H1 (cell line): ENCODE results near the gene ADGRF5. TPM values are rescaled to one million over a fixed set of nuclear protein-coding genes. Genes with fewer than 3 reads are reported as not detected.

Experiments used
- CTCF ChIA-PET: fragments of 300-600 bp; sonication (Branson Sonifier 250); formaldehyde crosslinking; loops from one replicate; lab custom pipeline; 2021; ENCODE audit not compliant: partially characterized antibody; lab: Charles Lee
- POLR2A ChIA-PET: fragments of 300-600 bp; sonication (Branson Sonifier 250); formaldehyde crosslinking; loops from one replicate; lab custom pipeline; 2021; ENCODE audit warnings: inconsistent platforms; ENCODE audit not compliant: partially characterized antibody; lab: Charles Lee
- DNase-seq, 2 experiments: peaks; one replicate each; pipeline versions ENCODE4 v3.0.0 to v3.0.0-alpha.2; 2010 to 2022; ENCODE audit warnings: low spot score in 2 of 2, low read depth in 1 of 2, mixed read lengths in 1 of 2
- FAIRE-seq: peaks from 2 replicates; lab custom pipeline; 2011; peaks lifted over from hg19 to GRCh38; lab: Jason Lieb, UNC
- H2AFZ ChIP-seq: 2 replicates; pipeline ENCODE4 v1.8.1; 2012; ENCODE audit warnings: low read length, inconsistent platforms
- H2AK5ac ChIP-seq: 2 replicates; pipeline ENCODE4 v1.6.1; 2013; ENCODE audit warnings: low read depth, low read length
- H2BK120ac ChIP-seq: replicated peaks from 2 replicates; pipeline ENCODE3; 2013; ENCODE audit warnings: low read depth, low read length, inconsistent platforms
- H2BK12ac ChIP-seq: 2 replicates; pipeline ENCODE4 v1.6.1; 2013; ENCODE audit warnings: low read depth, low read length
- H2BK15ac ChIP-seq: 2 replicates; pipeline ENCODE4 v1.6.1; 2013; ENCODE audit warnings: low read length
- H2BK20ac ChIP-seq: 2 replicates; pipeline ENCODE4 v1.6.1; 2013; ENCODE audit warnings: low read length
- H2BK5ac ChIP-seq: 2 replicates; pipeline ENCODE4 v1.6.1; 2013; ENCODE audit warnings: low read depth, low read length
- H3K14ac ChIP-seq: 2 replicates; pipeline ENCODE4 v1.6.1; 2013; ENCODE audit warnings: inconsistent platforms; ENCODE audit not compliant: insufficient read length
- H3K18ac ChIP-seq: 2 replicates; pipeline ENCODE4 v1.6.1; 2013; ENCODE audit warnings: low read length; ENCODE audit errors: extremely low read depth
- H3K23ac ChIP-seq: 2 replicates; pipeline ENCODE4 v1.6.1; 2013; ENCODE audit warnings: inconsistent platforms; ENCODE audit not compliant: insufficient read length
- H3K23me2 ChIP-seq: 2 replicates; pipeline ENCODE4 v1.6.1; 2013; ENCODE audit warnings: low read depth, low read length
- H3K27ac ChIP-seq: 2 replicates; pipeline ENCODE4 v1.6.1; 2011; ENCODE audit warnings: low read depth, low read length, inconsistent platforms
- H3K27me3 ChIP-seq, 4 experiments: replicated peaks in 1 of 4; 1 replicate in 1 of 4; 2 replicates in 3 of 4; pipeline versions ENCODE4 v1.6.1 to v1.8.1; 2011 to 2013; ENCODE audit warnings: low read length in 3 of 4, mild to moderate bottlenecking in 3 of 4, inconsistent platforms in 2 of 4, mixed read lengths in 2 of 4, moderate library complexity in 1 of 4; ENCODE audit not compliant: control insufficient read depth in 3 of 4, insufficient read depth in 3 of 4; ENCODE audit errors: extremely low read depth in 1 of 4
- H3K36me3 ChIP-seq, 4 experiments: 2 replicates each; pipeline versions ENCODE4 v1.6.1 to v1.8.1; 2011 to 2013; ENCODE audit warnings: mild to moderate bottlenecking in 4 of 4, low read length in 3 of 4, moderate library complexity in 2 of 4, control low read depth in 1 of 4, inconsistent platforms in 1 of 4; ENCODE audit not compliant: insufficient read depth in 4 of 4, control insufficient read depth in 2 of 4
- H3K4ac ChIP-seq: replicated peaks from 2 replicates; pipeline ENCODE3; 2013; ENCODE audit warnings: low read length, low read depth, mixed read lengths, inconsistent platforms; ENCODE audit not compliant: insufficient read length
- H3K4me1 ChIP-seq, 4 experiments: replicated peaks in 1 of 4; 1 replicate in 1 of 4; 2 replicates in 3 of 4; pipeline versions ENCODE4 v1.6.1 to v1.8.1; 2011 to 2013; ENCODE audit warnings: low read length in 3 of 4, inconsistent platforms in 2 of 4, mixed read lengths in 1 of 4; ENCODE audit not compliant: insufficient read depth in 4 of 4, control insufficient read depth in 3 of 4
- H3K4me2 ChIP-seq, 2 experiments: 2 replicates each; pipeline versions ENCODE4 v1.6.1 to v1.8.1; 2011 to 2013; ENCODE audit warnings: low read depth in 2 of 2, low read length in 2 of 2, control low read depth in 1 of 2, inconsistent platforms in 1 of 2, mild to moderate bottlenecking in 1 of 2; ENCODE audit not compliant: insufficient read depth in 1 of 2
- H3K4me3 ChIP-seq, 4 experiments: fragments of 200-600, 300-600 bp in 1 of 4; sonication (generic), shearing (Covaris generic), sonication (Bioruptor Twin) in 1 of 4; 2 replicates each; pipeline versions ENCODE4 v1.5.1 to v1.8.1; 2011 to 2016; ENCODE audit warnings: low read length in 4 of 4, low read depth in 3 of 4, control low read depth in 2 of 4, inconsistent platforms in 2 of 4, mild to moderate bottlenecking in 2 of 4, mixed read lengths in 1 of 4, moderate library complexity in 1 of 4; ENCODE audit not compliant: insufficient read depth in 2 of 4; ENCODE audit errors: extremely low read depth in 1 of 4
- H3K56ac ChIP-seq: replicated peaks from 2 replicates; pipeline ENCODE3; 2013; ENCODE audit warnings: low read depth, mild to moderate bottlenecking, mixed read lengths, low read length, inconsistent platforms; ENCODE audit not compliant: insufficient read length
- H3K79me1 ChIP-seq: 2 replicates; pipeline ENCODE4 v1.6.1; 2013; ENCODE audit warnings: low read depth, low read length, control low read depth
- H3K79me2 ChIP-seq, 2 experiments: 2 replicates each; pipeline versions ENCODE4 v1.6.1 to v1.8.1; 2012 to 2013; ENCODE audit warnings: low read length in 2 of 2, mild to moderate bottlenecking in 2 of 2, inconsistent platforms in 1 of 2; ENCODE audit not compliant: insufficient read depth in 2 of 2, control insufficient read depth in 1 of 2
- H3K9ac ChIP-seq, 4 experiments: replicated peaks in 1 of 4; 1 replicate in 1 of 4; 2 replicates in 3 of 4; pipeline versions ENCODE4 v1.6.1 to v1.8.1; 2011 to 2013; ENCODE audit warnings: low read depth in 3 of 4, low read length in 3 of 4, control low read depth in 2 of 4, mild to moderate bottlenecking in 2 of 4, moderate library complexity in 2 of 4, inconsistent platforms in 1 of 4; ENCODE audit errors: extremely low read depth in 1 of 4
- H3K9me3 ChIP-seq, 2 experiments: 2 replicates each; pipeline versions ENCODE4 v1.6.1 to v1.8.1; 2012 to 2013; ENCODE audit warnings: mild to moderate bottlenecking in 2 of 2, moderate library complexity in 2 of 2, control low read depth in 1 of 2, inconsistent platforms in 1 of 2, low read depth in 1 of 2, low read length in 1 of 2, mixed read lengths in 1 of 2; ENCODE audit not compliant: insufficient read depth in 2 of 2
- H4K20me1 ChIP-seq, 2 experiments: replicated peaks in 1 of 2; 2 replicates each; pipeline versions ENCODE3 to v1.8.1; 2011 to 2013; ENCODE audit warnings: inconsistent platforms in 2 of 2, low read length in 2 of 2, mild to moderate bottlenecking in 1 of 2; ENCODE audit not compliant: insufficient read depth in 2 of 2, control insufficient read depth in 1 of 2
- H4K5ac ChIP-seq: 2 replicates; pipeline ENCODE4 v1.6.1; 2013; ENCODE audit warnings: low read length, low read depth, mixed read lengths, inconsistent platforms; ENCODE audit not compliant: insufficient read length
- H4K8ac ChIP-seq: 2 replicates; pipeline ENCODE4 v1.8.0; 2013; ENCODE audit warnings: mild to moderate bottlenecking, moderate library complexity, low read length, inconsistent platforms; ENCODE audit not compliant: insufficient read depth; ENCODE audit errors: extremely low read depth
- H4K91ac ChIP-seq: replicated peaks from 2 replicates; pipeline ENCODE3; 2013; ENCODE audit warnings: low read length, mixed read lengths, inconsistent platforms; ENCODE audit not compliant: insufficient read length
- ASH2L ChIP-seq: fragments of 200-600, 300-600 bp; sonication (generic); IDR thresholded peaks from one replicate; pipeline ENCODE4 v1.7.1; 2017; ENCODE audit warnings: low read length
- EP300 ChIP-seq, 2 experiments: IDR thresholded peaks; 1 replicate in 1 of 2; 2 replicates in 1 of 2; pipeline ENCODE4 v1.6.1; 2011 to 2012; ENCODE audit warnings: low read depth in 2 of 2, low read length in 2 of 2, mild to moderate bottlenecking in 2 of 2, borderline replicate concordance in 1 of 2, inconsistent platforms in 1 of 2, moderate library complexity in 1 of 2
- SP2 ChIP-seq: IDR thresholded peaks from 2 replicates; pipeline ENCODE4 v1.6.1; 2012; ENCODE audit warnings: mild to moderate bottlenecking, low read length, inconsistent platforms
- WGBS, 2 experiments: shearing (Covaris generic) in 1 of 2; methylation state at CpG; one replicate each; pipeline versions ENCODE4 v1.1.6 to v1.1.7; 2013 to 2015; ENCODE audit warnings: low lambda C conversion rate in 2 of 2, mixed read lengths in 2 of 2, inconsistent platforms in 1 of 2, low coverage in 1 of 2, missing lambda C conversion rate in 1 of 2; ENCODE audit not compliant: insufficient replicate concordance in 2 of 2, insufficient coverage in 1 of 2, insufficient read length in 1 of 2; ENCODE audit errors: extremely low coverage in 1 of 2, missing lambda C conversion rate in 1 of 2; 5-methylcytosine and 5-hydroxymethylcytosine counted together
- polyA plus RNA-seq, 7 experiments: library from polyadenylated mRNA; depleted of rRNA in 3 of 7; stranded (reverse) in 5 of 7; unstranded in 2 of 7; fragments of >200 nt in 5 of 7; fragments of 200-250 nt in 2 of 7; gene quantifications; 1 replicate in 5 of 7; 2 replicates in 1 of 7; 4 replicates in 1 of 7; pipeline versions ENCODE4 v1.2.1 to v1.2.3, GENCODE V29; 2011 to 2013; ENCODE audit warnings: missing spikeins in 2 of 7, mixed read lengths in 2 of 7
- total RNA-seq: library from RNA; stranded (reverse); fragmentation: NEBNext Ultra II Directional; extraction: Animal tissue kit (Norgen Biotek cat#: 25700); gene quantifications from 2 replicates; pipeline ENCODE4 v1.2.1, GENCODE V29; 2021
- TF ChIP-seq, protein P1 (sequence below): IDR thresholded peaks from 2 replicates; pipeline ENCODE4 v1.6.1; 2012; ENCODE audit warnings: low read length, inconsistent platforms

ADGRF5 gene
- total and polyA plus RNA-seq, 2 of the 8 experiments (the other 6 are each of a cell fraction or from before 2014, with no cell fraction given) = 0.06 TPM; not detected in 1

DNA sequence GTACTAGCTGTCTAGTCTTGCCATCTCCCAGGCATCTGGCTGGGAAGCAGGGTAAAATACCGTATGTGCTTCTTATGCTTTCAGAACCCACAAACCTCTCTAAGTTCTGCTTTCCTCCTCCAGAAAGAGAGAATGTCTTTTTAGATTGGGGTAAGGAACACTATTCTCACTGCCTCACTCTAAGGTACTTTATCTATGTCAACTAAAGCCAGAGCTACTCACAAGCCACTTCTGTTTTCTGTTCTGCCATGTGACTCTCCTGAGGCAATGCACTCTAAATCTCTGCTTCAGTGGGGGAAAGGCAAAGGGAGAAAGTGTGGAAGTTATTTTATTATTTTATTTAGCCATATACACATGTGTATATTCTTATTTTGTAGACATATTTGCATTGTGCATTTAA lies 112.9 kb downstream of the ADGRF5 start:
- H4K8ac ChIP-seq = no peak overlapping the region
- FAIRE-seq (no peak), DNase-seq (no peak)
- H2AK5ac ChIP-seq = no peak overlapping the region
- 80% methylated on average over 1 of the region's 1 CpG; no CpG with 5 or more reads in 1 of the 2 experiments for WGBS, 2 experiments
- no peak overlapping the region for H4K91ac ChIP-seq
- no peaks in the 10 kb centered on the region for H3K36me3 ChIP-seq
- no peak overlapping the region for H3K23ac ChIP-seq
- H2BK120ac ChIP-seq = no peak overlapping the region
- H3K23me2 ChIP-seq = no peaks in the 10 kb centered on the region
- H2AFZ ChIP-seq = no peak overlapping the region
- no peaks in the 10 kb centered on the region for H3K79me1 ChIP-seq
- TF ChIP-seq SP2 (no peak), EP300 (IDR thresholded peaks at IDR 0.05; ENCODE audit: borderline replicate concordance in 1 of 2, low read depth in 2 of 2, low read length in 2 of 2) (no peak), ASH2L (no peak)
- TF ChIP-seq, protein P1, sequence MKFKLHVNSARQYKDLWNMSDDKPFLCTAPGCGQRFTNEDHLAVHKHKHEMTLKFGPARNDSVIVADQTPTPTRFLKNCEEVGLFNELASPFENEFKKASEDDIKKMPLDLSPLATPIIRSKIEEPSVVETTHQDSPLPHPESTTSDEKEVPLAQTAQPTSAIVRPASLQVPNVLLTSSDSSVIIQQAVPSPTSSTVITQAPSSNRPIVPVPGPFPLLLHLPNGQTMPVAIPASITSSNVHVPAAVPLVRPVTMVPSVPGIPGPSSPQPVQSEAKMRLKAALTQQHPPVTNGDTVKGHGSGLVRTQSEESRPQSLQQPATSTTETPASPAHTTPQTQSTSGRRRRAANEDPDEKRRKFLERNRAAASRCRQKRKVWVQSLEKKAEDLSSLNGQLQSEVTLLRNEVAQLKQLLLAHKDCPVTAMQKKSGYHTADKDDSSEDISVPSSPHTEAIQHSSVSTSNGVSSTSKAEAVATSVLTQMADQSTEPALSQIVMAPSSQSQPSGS = no peak
- H3K27ac ChIP-seq = no peak overlapping the region
- H3K9me3 ChIP-seq = no peaks in the 10 kb centered on the region
- H3K4me2 ChIP-seq = no peak overlapping the region
- CTCF ChIA-PET = no interaction called here
- H2BK5ac ChIP-seq = no peak overlapping the region
- no peak overlapping the region for H3K4me3 ChIP-seq
- no peak overlapping the region for H3K9ac ChIP-seq
- H2BK15ac ChIP-seq = no peak overlapping the region
- H4K5ac ChIP-seq = no peak overlapping the region
- no peaks in the 10 kb centered on the region for H3K4me1 ChIP-seq
- no peak overlapping the region for H3K56ac ChIP-seq
- H3K79me2 ChIP-seq = no peaks in the 10 kb centered on the region
- H4K20me1 ChIP-seq = no peaks in the 10 kb centered on the region
- no peak overlapping the region for H3K18ac ChIP-seq
- no peak overlapping the region for H2BK12ac ChIP-seq
- H3K14ac ChIP-seq = peak overlapping the region; percentile 66
- no peak overlapping the region for H3K4ac ChIP-seq
- no peaks in the 10 kb centered on the region for H3K27me3 ChIP-seq
- H2BK20ac ChIP-seq = no peak overlapping the region
- POLR2A ChIA-PET = no interaction called here
